K562 (cell line): ENCODE measurements around the gene RALGAPA2. TPM values are rescaled to one million over a fixed set of nuclear protein-coding genes. Genes with fewer than 3 reads are reported as not detected.

ENCODE experiments used
- ATAC-seq: fragments of 200-7000 bp; cut with Tn5 transposase; 3 replicates; pipeline ENCODE4 v1.9.1; 2020; ENCODE audit warnings: moderate library complexity
- BruUV-seq: library from RNA; stranded (reverse); fragments of 400-500 nt; replicated peaks from 2 replicates; lab custom pipeline; 2021; lab: Mats Ljungman, UMichigan
- CTCF ChIA-PET: fragments of 300-600 bp; formaldehyde crosslinking; extraction: SDS; loops from one replicate; lab custom pipeline; 2021; ENCODE audit warnings: low intra/inter-chr PET ratio; lab: Yijun Ruan, JAX
- POLR2A ChIA-PET: fragments of 300-600, 350-650 bp; sonication (Branson Sonifier 250); formaldehyde crosslinking; extraction: SDS; loops from one replicate; lab custom pipeline; 2021; ENCODE audit warnings: antibody characterized with exemption, inconsistent platforms; lab: Yijun Ruan, JAX
- DNase-seq, 4 experiments: peaks; one replicate each; pipeline versions ENCODE4 v3.0.0 to v3.0.0-alpha.2; 2011 to 2018; ENCODE audit warnings: low spot score in 3 of 4, mixed read lengths in 3 of 4; ENCODE audit errors: extremely low read depth in 1 of 4
- FAIRE-seq: peaks from 2 replicates; lab custom pipeline; 2011; peaks lifted over from hg19 to GRCh38; lab: Jason Lieb, UNC
- H2AFZ ChIP-seq: 2 replicates; pipeline ENCODE4 v1.6.0; 2011; ENCODE audit warnings: low read depth, low read length, control low read depth, inconsistent platforms
- H3K27ac ChIP-seq: fragments of 200-600 bp; 3 replicates; pipeline ENCODE4 v1.8.0; 2011; ENCODE audit warnings: low read depth, mild to moderate bottlenecking, control low read depth, inconsistent platforms, low read length, moderate library complexity, mixed read lengths; ENCODE audit errors: extremely low read depth
- H3K27me3 ChIP-seq, 2 experiments: fragments of 300-600 bp in 1 of 2; 2 replicates in 1 of 2; 3 replicates in 1 of 2; pipeline versions ENCODE4 v1.6.0 to v1.8.0; 2011; ENCODE audit warnings: inconsistent platforms in 2 of 2, low read length in 2 of 2, mild to moderate bottlenecking in 1 of 2, mixed read lengths in 1 of 2, moderate library complexity in 1 of 2; ENCODE audit not compliant: control insufficient read depth in 2 of 2, insufficient read depth in 2 of 2
- H3K36me3 ChIP-seq: fragments of 300-600 bp; 3 replicates; pipeline ENCODE4 v1.8.0; 2011; ENCODE audit warnings: mild to moderate bottlenecking, low read length, inconsistent platforms; ENCODE audit not compliant: control insufficient read depth, insufficient read depth
- H3K4me1 ChIP-seq, 2 experiments: fragments of 200-600 bp in 1 of 2; replicated peaks in 1 of 2; 2 replicates in 1 of 2; 3 replicates in 1 of 2; pipeline versions ENCODE4 v1.5.1 to v1.8.0; 2011; ENCODE audit warnings: inconsistent platforms in 2 of 2, low read length in 2 of 2, mild to moderate bottlenecking in 1 of 2, mixed read lengths in 1 of 2, moderate library complexity in 1 of 2; ENCODE audit not compliant: control insufficient read depth in 2 of 2, insufficient read depth in 2 of 2
- H3K4me2 ChIP-seq: 2 replicates; pipeline ENCODE4 v1.6.1; 2011; ENCODE audit warnings: low read length, control low read depth, inconsistent platforms, mixed read lengths; ENCODE audit not compliant: insufficient read depth
- H3K4me3 ChIP-seq: fragments of 200-600 bp; sonication (generic), shearing (Covaris generic); 2 replicates; pipeline ENCODE4 v1.5.1; 2016; ENCODE audit warnings: control low read depth, inconsistent platforms
- H3K79me2 ChIP-seq: fragments of 200-600 bp; 3 replicates; pipeline ENCODE4 v1.8.0; 2011; ENCODE audit warnings: low read length, inconsistent platforms; ENCODE audit not compliant: control insufficient read depth, insufficient read depth
- H3K9ac ChIP-seq, 2 experiments: 2 replicates each; pipeline versions ENCODE4 v1.6.0 to v1.6.1; 2011; ENCODE audit warnings: low read depth in 2 of 2, low read length in 2 of 2, control low read depth in 1 of 2, inconsistent platforms in 1 of 2, mild to moderate bottlenecking in 1 of 2, mixed read lengths in 1 of 2; ENCODE audit not compliant: insufficient read depth in 1 of 2
- H3K9me1 ChIP-seq: one replicate; pipeline ENCODE4 v1.6.0; 2011; ENCODE audit warnings: inconsistent platforms, mild to moderate bottlenecking, low read length, moderate library complexity; ENCODE audit not compliant: control insufficient read depth, insufficient read depth
- H3K9me3 ChIP-seq: replicated peaks from 2 replicates; pipeline ENCODE4 v1.5.1; 2011; ENCODE audit warnings: low read depth, low read length, inconsistent platforms; ENCODE audit not compliant: control insufficient read depth, insufficient read depth
- H4K20me1 ChIP-seq: replicated peaks from 2 replicates; pipeline ENCODE4 v1.6.1; 2011; ENCODE audit warnings: low read length, inconsistent platforms, mixed read lengths; ENCODE audit not compliant: control insufficient read depth, insufficient read depth
- AFF1 ChIP-seq, 2 experiments: fragments of 450-650 bp; IDR thresholded peaks; 2 replicates each; pipeline ENCODE4 v1.6.1; 2018; ENCODE audit warnings: mild to moderate bottlenecking in 2 of 2, low read depth in 1 of 2; ENCODE audit not compliant: partially characterized antibody in 2 of 2
- CBFA2T3 ChIP-seq: fragments of 450-650 bp; IDR thresholded peaks from 2 replicates; pipeline ENCODE4 v1.6.1; 2017
- CBX3 ChIP-seq, 2 experiments: IDR thresholded peaks; 1 replicate in 1 of 2; 2 replicates in 1 of 2; pipeline ENCODE4 v1.6.1; 2012; ENCODE audit warnings: inconsistent platforms in 2 of 2, low read length in 2 of 2, borderline replicate concordance in 1 of 2, control low read depth in 1 of 2
- GMEB1 ChIP-seq: fragments of 250-450 bp; sonication (Bioruptor Pico); IDR thresholded peaks from 2 replicates; pipeline ENCODE4 v1.4.0; 2020; ENCODE audit warnings: mild to moderate bottlenecking
- HINFP ChIP-seq: fragments of 450-650 bp; conservative IDR thresholded peaks from 2 replicates; pipeline ENCODE4 v1.6.1; 2016; ENCODE audit warnings: missing genetic modification characterization, low read depth, mild to moderate bottlenecking, control low read depth, missing compliant biosample characterization
- HNRNPUL1 ChIP-seq: fragments of 200-400 bp; formaldehyde crosslinking; IDR thresholded peaks from 2 replicates; pipeline ENCODE4 v1.6.1; 2017; ENCODE audit warnings: low read length
- MITF ChIP-seq: IDR thresholded peaks from 2 replicates; pipeline ENCODE4 v1.6.1; 2014; ENCODE audit warnings: antibody characterized with exemption
- SMARCA5 ChIP-seq: fragments of 450-650 bp; IDR thresholded peaks from 2 replicates; pipeline ENCODE4 v1.6.1; 2016
- SUPT5H ChIP-seq: fragments of 450-650 bp; IDR thresholded peaks from 2 replicates; pipeline ENCODE4 v1.6.1; 2016
- ZFX ChIP-seq: sonication (generic); formaldehyde crosslinking; IDR thresholded peaks from 2 replicates; pipeline ENCODE4 v1.8.0; 2022; ENCODE audit warnings: mild to moderate bottlenecking, missing genetic modification reagents, moderate library complexity
- ZNF133 ChIP-seq: fragments of 250-450 bp; sonication (Bioruptor Pico); IDR thresholded peaks from 2 replicates; pipeline ENCODE4 v1.4.0; 2020; ENCODE audit warnings: mild to moderate bottlenecking
- ZNF347 ChIP-seq: fragments of 450-650 bp; formaldehyde crosslinking; IDR thresholded peaks from 2 replicates; pipeline ENCODE4 v1.4.0; 2020; ENCODE audit warnings: low read depth, mild to moderate bottlenecking, moderate library complexity
- WGBS: fragments of 100-300 bp; shearing (Covaris generic); methylation state at CpG from one replicate; pipeline ENCODE4 v1.1.6; 2016; ENCODE audit warnings: low coverage, mixed read lengths; ENCODE audit not compliant: insufficient coverage; ENCODE audit errors: missing lambda C conversion rate; 5-methylcytosine and 5-hydroxymethylcytosine counted together
- in situ Hi-C: fragments of 300-500 bp; cut with MboI; formaldehyde crosslinking; loops from 4 replicates; pipeline ENCODE4 v1.15.0; 2018; ENCODE audit warnings: inconsistent platforms, mixed read lengths
- intact Hi-C: fragments of 100-400 bp; cut with micrococcal nuclease; formaldehyde crosslinking; loops from 2 replicates; pipeline ENCODE4 v1.14.2; 2022
- polyA plus RNA-seq, 8 experiments: library from polyadenylated mRNA; depleted of rRNA in 4 of 8; stranded (reverse) in 5 of 8; unstranded in 3 of 8; fragments of >200 nt; fragmentation: Nextera tagmentation in 2 of 8; fragmentation: Illumina TruSeq in 1 of 8; extraction: Ambion mirVana in 2 of 8; extraction: Trizol in 1 of 8; gene quantifications; 2 replicates each; pipeline versions ENCODE4 v1.2.1 to v1.2.3, GENCODE V29; 2011 to 2014; ENCODE audit warnings: inconsistent platforms in 1 of 8, missing spikeins in 1 of 8
- total RNA-seq, 7 experiments: library from RNA; depleted of rRNA in 6 of 7; stranded (reverse); fragments of >200 nt in 6 of 7; fragmentation: Illumina TruSeq in 2 of 7; extraction: Trizol in 2 of 7; gene quantifications; 2 replicates each; pipeline versions ENCODE4 v1.2.1 to v1.2.3, GENCODE V29; 2011 to 2021; ENCODE audit warnings: low replicate concordance in 1 of 7

RALGAPA2 gene
- total and polyA plus RNA-seq, 9 of the 15 experiments (the other 6 are each of a cell fraction or from before 2014, with no cell fraction given): 0.35 to 2.7 (median 1.4) TPM

GRCh38 chr20:20505554-20505953, 206.9 kb downstream of the RALGAPA2 start:
- H3K4me3 ChIP-seq: no peak overlapping the region
- H3K4me1 ChIP-seq: no peaks in the 10 kb centered on the region
- TF ChIP-seq CBX3 (IDR thresholded peaks at IDR 0.05; ENCODE audit: borderline replicate concordance in 1 of 2, low read length in 2 of 2): no peak
- TF ChIP-seq ZNF133 (CRISPR knock-in tag): no peak
- no peak for TF ChIP-seq SMARCA5
- no peak for TF ChIP-seq ZNF347 (CRISPR knock-in tag)
- no peak for TF ChIP-seq MITF
- TF ChIP-seq HINFP: no peak
- TF ChIP-seq AFF1 (IDR thresholded peaks at IDR 0.05; ENCODE audit: low read depth in 1 of 2, partially characterized antibody in 2 of 2): no peak
- TF ChIP-seq GMEB1 (CRISPR knock-in tag): no peak
- TF ChIP-seq ZFX (CRISPR knock-in tag): no peak
- no peak for TF ChIP-seq CBFA2T3
- TF ChIP-seq SUPT5H: no peak
- TF ChIP-seq HNRNPUL1: no peak
- H2AFZ ChIP-seq: no peak overlapping the region
- H3K27ac ChIP-seq: no peak overlapping the region
- H3K79me2 ChIP-seq: no peaks in the 10 kb centered on the region
- DNase-seq (no peak), ATAC-seq (no peak), FAIRE-seq (no peak)
- ChIA-PET CTCF (no interaction called here), POLR2A (no interaction called here)
- no peaks in the 10 kb centered on the region for H3K9me3 ChIP-seq
- 0% methylated on average over 2 of the region's 2 CpGs for WGBS
- H3K9me1 ChIP-seq: no peaks in the 10 kb centered on the region
- H4K20me1 ChIP-seq: no peaks in the 10 kb centered on the region
- in situ Hi-C loops (no loop called here), intact Hi-C loops (no loop called here)
- no peaks in the 10 kb centered on the region for H3K27me3 ChIP-seq
- H3K4me2 ChIP-seq: no peak overlapping the region
- H3K9ac ChIP-seq: no peak overlapping the region
- no TSS peak for BruUV-seq
- no peaks in the 10 kb centered on the region for H3K36me3 ChIP-seq
